ENCODE measurements around the gene PDLIM5. TPM values are rescaled to one million over a fixed set of nuclear protein-coding genes. Genes with fewer than 3 reads are reported as not detected.

PDLIM5 gene
- total RNA-seq, 1 donor from 2014 or later, result 82.9 TPM

- FAIRE-seq (peak; percentile 7), DNase-seq (ENCODE audit: low read depth) (no peak)
- Histone ChIP-seq H3K27me3 (ENCODE audit: control insufficient read depth, insufficient read depth, low read length) (no peaks in the 10 kb centered on the region), H3K36me3 (ENCODE audit: control insufficient read depth, insufficient read depth, low read length) (no peaks in the 10 kb centered on the region), H3K4me3 (ENCODE audit: low read depth, low read length) (no peak overlapping the region)
- no peak for TF ChIP-seq CTCF (IDR thresholded peaks at IDR 0.05; ENCODE audit: insufficient read depth, low read length, severe bottlenecking)
Observed at GRCh38 chr4:94680176-94680862, 228.6 kb downstream of the PDLIM5 start.

GRCh38 chr4:94686086-94686485 is 234.3 kb downstream of the PDLIM5 start:
- no peak for DNase-seq (ENCODE audit: low read depth)
- FAIRE-seq, result no peak
- H3K4me3 ChIP-seq (ENCODE audit: low read depth, low read length), result no peak overlapping the region
- TF ChIP-seq CTCF (IDR thresholded peaks at IDR 0.05; ENCODE audit: insufficient read depth, low read length, severe bottlenecking), result no peak
- H3K27me3 ChIP-seq (ENCODE audit: control insufficient read depth, insufficient read depth, low read length), result no peaks in the 10 kb centered on the region
- H3K36me3 ChIP-seq (ENCODE audit: control insufficient read depth, insufficient read depth, low read length), result no peaks in the 10 kb centered on the region

- Histone ChIP-seq H3K4me3 (ENCODE audit: low read depth, low read length) (no peak overlapping the region), H3K36me3 (ENCODE audit: control insufficient read depth, insufficient read depth, low read length) (no peaks in the 10 kb centered on the region), H3K27me3 (ENCODE audit: control insufficient read depth, insufficient read depth, low read length) (no peaks in the 10 kb centered on the region)
- no peak for FAIRE-seq
- no peak for DNase-seq (ENCODE audit: low read depth)
- TF ChIP-seq CTCF (IDR thresholded peaks at IDR 0.05; ENCODE audit: insufficient read depth, low read length, severe bottlenecking), result no peak
Observed at GRCh38 chr4:94689155-94689860, 237.6 kb downstream of the PDLIM5 start.

GRCh38 chr4:94690851-94691254 is 239.1 kb downstream of the PDLIM5 start:
- DNase-seq (ENCODE audit: low read depth), result peak; percentile 61
- TF ChIP-seq CTCF (IDR thresholded peaks at IDR 0.05; ENCODE audit: insufficient read depth, low read length, severe bottlenecking), result no peak
- no peaks in the 10 kb centered on the region for H3K27me3 ChIP-seq (ENCODE audit: control insufficient read depth, insufficient read depth, low read length)
- no peaks in the 10 kb centered on the region for H3K36me3 ChIP-seq (ENCODE audit: control insufficient read depth, insufficient read depth, low read length)
- no peak overlapping the region for H3K4me3 ChIP-seq (ENCODE audit: low read depth, low read length)
- no peak for FAIRE-seq

- FAIRE-seq (no peak), DNase-seq (ENCODE audit: low read depth) (no peak)
- TF ChIP-seq CTCF (IDR thresholded peaks at IDR 0.05; ENCODE audit: insufficient read depth, low read length, severe bottlenecking), result no peak
- Histone ChIP-seq H3K4me3 (ENCODE audit: low read depth, low read length) (no peak overlapping the region), H3K36me3 (ENCODE audit: control insufficient read depth, insufficient read depth, low read length) (no peaks in the 10 kb centered on the region), H3K27me3 (ENCODE audit: control insufficient read depth, insufficient read depth, low read length) (no peaks in the 10 kb centered on the region)
Observed at GRCh38 chr4:94691552-94691951, 239.8 kb downstream of the PDLIM5 start.
